Choroid plexus epithelial cell (primary cell): Measurements from ENCODE around the gene WNK3.

Experiments
- DNase-seq: peaks from one replicate; pipeline ENCODE4 v3.0.0-alpha.2; 2010; ENCODE audit warnings: low read depth
- H3K4me3 ChIP-seq: 2 replicates; pipeline ENCODE4 v1.5.1; 2011; ENCODE audit warnings: low read depth, mild to moderate bottlenecking, control low read depth, low read length, moderate library complexity
- TF ChIP-seq, protein P1 (sequence below): conservative IDR thresholded peaks from 2 replicates; pipeline ENCODE4 v1.5.1; 2011; ENCODE audit warnings: low read depth, mild to moderate bottlenecking, control low read depth, inconsistent platforms, low read length, moderate library complexity

WNK3 gene

DNA sequence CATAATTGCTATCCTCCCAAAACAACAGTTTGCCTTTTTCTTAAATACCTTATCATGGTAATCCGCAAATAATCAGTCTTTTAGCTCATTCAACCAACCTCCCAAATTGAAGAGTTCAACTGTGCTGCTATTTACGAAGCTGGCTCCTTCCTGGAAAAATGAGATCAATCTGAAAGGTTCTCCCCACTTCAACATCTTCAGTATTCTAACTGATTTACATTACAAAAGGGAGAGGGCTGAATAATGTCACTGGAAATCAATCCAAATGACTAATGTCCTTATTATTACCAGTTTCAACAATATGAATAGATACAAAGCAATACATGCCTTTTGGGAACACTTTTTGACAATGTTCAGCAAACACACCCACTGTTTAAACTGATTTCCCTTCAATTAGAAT, 86.2 kb downstream of the WNK3 start:
- DNase-seq = no peak
- TF ChIP-seq, protein P1, sequence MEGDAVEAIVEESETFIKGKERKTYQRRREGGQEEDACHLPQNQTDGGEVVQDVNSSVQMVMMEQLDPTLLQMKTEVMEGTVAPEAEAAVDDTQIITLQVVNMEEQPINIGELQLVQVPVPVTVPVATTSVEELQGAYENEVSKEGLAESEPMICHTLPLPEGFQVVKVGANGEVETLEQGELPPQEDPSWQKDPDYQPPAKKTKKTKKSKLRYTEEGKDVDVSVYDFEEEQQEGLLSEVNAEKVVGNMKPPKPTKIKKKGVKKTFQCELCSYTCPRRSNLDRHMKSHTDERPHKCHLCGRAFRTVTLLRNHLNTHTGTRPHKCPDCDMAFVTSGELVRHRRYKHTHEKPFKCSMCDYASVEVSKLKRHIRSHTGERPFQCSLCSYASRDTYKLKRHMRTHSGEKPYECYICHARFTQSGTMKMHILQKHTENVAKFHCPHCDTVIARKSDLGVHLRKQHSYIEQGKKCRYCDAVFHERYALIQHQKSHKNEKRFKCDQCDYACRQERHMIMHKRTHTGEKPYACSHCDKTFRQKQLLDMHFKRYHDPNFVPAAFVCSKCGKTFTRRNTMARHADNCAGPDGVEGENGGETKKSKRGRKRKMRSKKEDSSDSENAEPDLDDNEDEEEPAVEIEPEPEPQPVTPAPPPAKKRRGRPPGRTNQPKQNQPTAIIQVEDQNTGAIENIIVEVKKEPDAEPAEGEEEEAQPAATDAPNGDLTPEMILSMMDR = no peak
- no peak overlapping the region for H3K4me3 ChIP-seq

DNA sequence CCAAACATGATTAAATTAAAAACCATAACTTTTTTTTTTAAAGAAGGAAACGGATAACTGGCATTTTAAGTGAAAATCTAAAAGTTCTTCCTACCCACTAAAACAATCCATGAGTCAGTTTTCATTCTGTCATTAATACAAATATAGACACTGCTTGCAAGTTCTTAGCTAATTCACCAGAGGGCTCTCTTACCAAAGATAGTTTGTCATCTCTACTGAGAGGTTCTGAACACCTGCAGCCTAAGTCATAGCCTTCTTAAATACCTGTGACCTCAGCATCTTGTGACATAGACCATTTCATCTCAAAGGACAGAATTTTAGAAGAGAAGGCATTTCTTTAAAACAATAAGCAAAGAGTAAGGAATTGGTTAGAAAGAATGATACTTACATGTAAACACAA, 109.5 kb downstream of the WNK3 start:
- H3K4me3 ChIP-seq = no peak overlapping the region
- TF ChIP-seq, protein P1 = peak; percentile 46
- DNase-seq = peak; percentile 48

DNA sequence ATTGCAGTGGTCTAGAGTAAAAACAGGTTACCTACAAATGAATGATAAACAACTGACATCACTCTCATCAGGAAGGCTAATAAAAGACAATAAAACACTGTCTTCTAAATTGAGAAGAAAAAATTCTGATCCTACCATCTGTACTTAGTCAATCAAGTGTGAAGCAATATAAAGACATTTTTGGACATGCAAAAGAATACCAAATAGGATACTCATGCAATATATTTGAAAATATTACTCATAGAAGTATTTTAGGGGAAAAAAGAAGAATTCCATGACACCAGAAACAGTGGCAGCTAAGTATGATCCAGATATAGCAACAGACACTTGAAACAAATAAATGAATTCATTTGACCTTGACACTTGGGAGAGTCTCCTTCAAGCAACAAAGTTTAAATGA, 111.0 kb downstream of the WNK3 start:
- H3K4me3 ChIP-seq = no peak overlapping the region
- TF ChIP-seq, protein P1 = no peak

DNA sequence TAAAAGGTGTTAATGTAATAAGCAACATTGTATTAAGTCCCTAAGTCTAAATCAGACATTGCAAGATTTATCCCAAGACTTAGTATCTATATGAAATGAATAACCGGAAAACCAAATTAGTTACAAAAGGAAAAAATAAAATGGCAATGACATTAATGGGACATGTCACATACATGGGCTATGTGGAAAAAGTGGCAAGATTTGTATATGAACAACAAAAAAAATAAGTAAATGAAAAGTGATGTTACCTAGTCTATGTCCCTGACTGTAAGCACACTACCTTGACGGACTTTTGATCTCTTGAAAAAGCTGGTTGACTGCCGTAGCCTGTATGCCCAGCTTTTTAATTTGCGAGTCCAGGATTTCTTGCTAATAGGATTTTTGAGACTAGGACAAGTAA, 119.3 kb downstream of the WNK3 start:
- TF ChIP-seq, protein P1 = no peak
- DNase-seq = no peak
- H3K4me3 ChIP-seq = no peak overlapping the region

More for the DNA sequence above, 111.0 kb downstream of the WNK3 start:
- DNase-seq = no peak

DNA sequence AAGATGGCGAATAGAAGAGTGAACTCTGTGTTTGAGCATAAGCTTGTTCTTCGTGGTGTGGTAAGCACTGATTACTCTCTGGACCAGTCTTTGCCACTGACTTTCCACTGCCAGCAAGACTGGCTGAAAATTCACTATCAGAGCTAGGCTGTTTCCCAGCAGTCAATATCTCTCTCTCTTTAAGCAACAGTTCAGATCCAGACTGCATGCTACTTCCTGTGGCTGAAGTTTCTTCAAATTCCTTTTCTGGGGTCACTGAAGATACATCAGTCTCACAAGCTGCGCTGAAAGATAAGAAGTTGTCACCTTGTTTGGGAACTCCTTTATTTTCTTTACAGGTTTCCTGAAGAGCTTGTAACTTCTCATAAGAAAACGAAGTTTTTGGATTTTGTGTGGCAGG, 120.8 kb downstream of the WNK3 start:
- no peak overlapping the region for H3K4me3 ChIP-seq
- TF ChIP-seq, protein P1 = no peak
- DNase-seq = peak; percentile 10

DNA sequence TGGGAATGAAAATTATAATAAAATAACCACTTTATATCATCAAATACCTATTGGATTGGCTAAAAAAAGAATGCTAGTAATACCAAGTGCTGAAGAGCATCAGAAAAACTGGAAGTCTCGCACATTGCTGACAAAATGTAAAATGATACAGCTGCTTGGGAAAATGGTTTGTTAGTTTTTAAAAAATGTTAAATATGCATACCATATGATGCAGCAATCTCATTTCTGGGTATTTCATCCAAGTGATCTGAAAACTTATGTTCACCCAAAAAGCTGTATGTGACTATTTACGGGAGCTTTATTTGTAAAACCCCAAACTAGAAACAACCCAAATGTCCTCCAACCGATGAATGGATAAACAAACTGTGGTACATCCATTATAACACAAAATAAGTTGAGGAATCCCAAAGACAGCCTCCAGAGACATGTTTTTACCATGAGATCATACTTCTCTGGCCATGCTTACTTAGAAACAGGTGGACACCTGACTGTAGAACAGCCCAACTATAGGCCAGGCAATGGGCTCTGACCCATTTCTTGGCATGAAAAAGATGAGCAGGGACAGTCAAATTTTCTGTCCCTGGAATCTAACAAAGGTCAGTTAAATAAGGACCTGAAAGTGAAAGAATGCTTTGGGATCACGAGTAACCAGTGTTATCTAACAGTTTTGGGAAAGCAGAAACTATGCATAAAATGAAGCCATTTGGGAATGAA, 127.3 kb downstream of the WNK3 start:
- TF ChIP-seq, protein P1 = no peak
- H3K4me3 ChIP-seq = no peak overlapping the region
- peak; percentile 49 for DNase-seq

DNA sequence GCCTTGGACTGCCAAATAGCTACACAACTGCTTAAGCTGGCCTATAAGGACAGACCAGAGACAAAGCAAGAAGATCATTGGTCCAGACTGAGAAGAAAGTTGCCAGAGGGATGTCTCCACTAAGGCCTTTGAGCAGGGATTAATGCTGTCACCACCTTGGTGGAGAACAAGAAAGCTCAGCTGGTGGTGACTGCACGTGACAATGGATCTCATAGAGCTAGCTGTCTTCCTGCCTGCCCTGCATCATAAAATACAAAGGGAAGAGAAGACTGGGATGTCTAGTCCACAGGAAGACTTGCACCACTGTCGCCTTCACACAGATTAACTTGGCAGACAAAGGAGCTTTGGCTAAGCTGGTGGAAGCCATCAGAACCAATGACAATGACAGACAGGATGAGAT, 134.3 kb downstream of the WNK3 start:
- TF ChIP-seq, protein P1 = no peak
- no peak overlapping the region for H3K4me3 ChIP-seq

More for the DNA sequence above, 134.3 kb downstream of the WNK3 start:
- no peak for DNase-seq
